GM10847 (cell line): ENCODE results near the gene LOXL1.

Experiments
- POLR2A ChIP-seq: IDR thresholded peaks from 2 replicates; pipeline ENCODE4 v1.6.1; 2011; ENCODE audit not compliant: insufficient read length; ENCODE audit errors: extremely low read depth

The LOXL1 gene

DNA sequence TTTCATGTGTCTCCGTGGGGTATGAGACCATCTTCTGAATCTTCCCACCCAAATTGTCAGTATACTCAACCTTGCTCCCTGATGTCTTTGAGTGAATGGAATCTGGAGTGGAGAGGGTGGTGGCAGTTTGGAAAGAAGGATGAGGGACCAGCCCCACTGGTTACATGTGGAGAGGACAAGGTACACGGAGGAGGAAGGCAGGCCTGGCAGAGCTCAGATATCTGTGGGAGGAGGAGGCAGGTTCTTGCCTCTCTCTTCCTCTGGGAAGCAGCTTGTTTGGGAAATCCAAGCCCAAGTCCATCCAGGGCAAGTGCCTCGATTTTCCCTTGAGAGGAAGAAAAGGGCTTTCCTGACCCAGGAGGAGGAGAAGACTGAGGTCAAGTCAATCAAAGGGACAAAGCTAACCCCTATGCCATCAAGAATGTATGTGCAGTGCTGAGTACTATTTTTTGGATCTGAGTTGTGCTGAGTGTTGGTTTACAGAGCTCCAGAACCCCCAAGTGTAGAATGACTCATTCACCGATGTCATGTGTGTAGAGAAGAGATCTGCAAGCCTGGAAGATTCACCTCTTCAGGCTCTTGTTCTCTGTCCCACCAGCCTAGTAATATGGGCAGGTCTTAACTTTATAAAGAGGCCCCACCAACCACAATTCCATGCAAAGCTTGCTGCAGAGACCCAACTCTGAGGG, 19.8 kb upstream of the LOXL1 start:
- TF ChIP-seq POLR2A, result no peak

DNA sequence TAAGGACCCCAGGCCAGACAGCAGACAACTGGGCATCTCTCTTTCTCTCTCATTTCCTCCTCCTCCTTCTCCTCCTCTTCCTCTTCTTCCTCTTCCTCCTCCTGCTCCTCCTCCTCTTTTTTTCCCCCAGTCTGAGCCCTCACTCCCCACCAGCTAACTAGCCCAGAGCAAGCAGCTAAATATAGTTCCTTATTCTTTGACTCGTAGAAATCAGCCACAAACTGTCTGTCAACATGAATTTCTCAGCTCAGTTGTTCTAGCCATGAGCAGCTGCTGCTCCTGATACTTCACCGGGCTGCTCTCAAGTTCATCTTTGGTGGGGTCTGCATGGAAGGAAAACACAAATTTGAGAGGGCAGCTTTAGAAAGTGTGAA, 19.2 kb upstream of the LOXL1 start:
- TF ChIP-seq POLR2A, result no peak

DNA sequence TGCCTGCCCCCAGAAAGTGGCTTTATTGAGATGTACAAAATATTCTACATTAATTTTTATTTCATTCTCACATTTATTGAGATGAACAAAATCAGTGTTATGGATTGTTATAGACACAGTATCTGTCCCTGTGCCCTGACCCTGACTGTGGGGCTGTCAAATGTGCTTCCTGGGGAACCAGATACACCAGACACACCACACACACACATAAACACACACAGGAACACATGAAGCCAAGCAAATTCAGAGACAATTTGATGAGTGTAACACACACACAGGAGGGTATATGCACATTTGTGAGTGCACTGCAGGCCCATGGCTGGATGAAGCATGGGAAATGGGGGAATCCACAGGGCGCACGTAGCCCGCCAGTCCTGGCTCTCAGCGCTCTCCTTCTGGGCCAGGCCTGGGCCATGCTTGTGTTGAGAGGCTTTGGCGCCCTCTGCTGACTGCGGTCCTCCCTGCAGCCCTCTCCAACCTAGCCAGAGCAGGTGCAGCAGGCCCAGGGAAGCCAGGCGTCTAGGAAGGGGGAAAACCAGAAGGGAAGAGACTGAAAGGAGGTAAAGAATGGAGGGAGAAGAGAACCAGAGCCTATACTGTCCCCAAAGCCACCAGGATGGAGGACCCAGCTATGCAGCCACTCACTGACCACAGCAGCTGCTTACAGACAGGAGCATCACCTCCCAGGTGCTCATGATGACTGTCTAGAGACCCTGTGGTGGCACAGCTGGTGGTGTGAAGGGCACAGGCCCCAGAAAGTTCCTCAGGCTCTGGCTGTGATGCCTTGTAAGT, 18.0 kb upstream of the LOXL1 start:
- no peak for TF ChIP-seq POLR2A

DNA sequence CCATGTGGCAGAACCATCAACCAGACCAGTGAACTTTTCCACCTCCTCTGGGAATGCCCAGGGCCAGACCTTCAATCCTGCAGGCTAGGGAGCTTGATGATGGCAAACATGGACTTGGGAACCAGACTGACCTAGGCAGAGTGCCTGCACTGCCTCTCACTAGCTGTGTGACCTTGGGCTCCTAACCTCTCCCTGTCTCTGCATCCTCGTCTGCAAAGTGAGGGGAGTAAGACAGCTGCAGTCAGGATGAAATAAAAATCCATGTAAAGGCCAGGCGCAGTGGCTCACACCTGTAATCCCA, 17.5 kb upstream of the LOXL1 start:
- no peak for TF ChIP-seq POLR2A

- TF ChIP-seq POLR2A, result no peak
These were observed 16.6 kb upstream of the LOXL1 start for GRCh38 chr15:73909651-73910050.

- TF ChIP-seq POLR2A, result no peak
These were observed 15.5 kb upstream of the LOXL1 start for GRCh38 chr15:73910522-73911303.

GRCh38 chr15:73912030-73912596, 14.1 kb upstream of the LOXL1 start:
- no peak for TF ChIP-seq POLR2A

DNA sequence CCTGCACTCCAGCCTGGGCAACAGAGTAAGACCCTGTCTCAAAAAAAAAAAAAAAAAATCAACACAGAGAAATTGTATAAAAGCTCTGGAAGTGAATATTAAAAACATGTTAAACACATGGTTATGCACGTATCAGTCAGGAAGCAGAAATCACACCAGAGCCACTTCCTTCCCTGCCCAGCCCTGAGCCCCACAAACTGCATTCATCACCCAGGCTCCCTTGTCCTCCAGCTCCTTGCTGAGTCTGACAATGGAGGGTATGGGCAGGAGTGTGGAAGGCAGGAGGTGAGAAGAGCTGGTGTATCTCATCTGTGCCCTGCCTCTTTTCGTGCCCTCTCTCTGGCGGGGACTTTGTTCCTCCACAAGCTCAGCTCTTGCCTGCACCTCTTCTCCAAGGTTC, 12.1 kb upstream of the LOXL1 start:
- TF ChIP-seq POLR2A, result no peak

DNA sequence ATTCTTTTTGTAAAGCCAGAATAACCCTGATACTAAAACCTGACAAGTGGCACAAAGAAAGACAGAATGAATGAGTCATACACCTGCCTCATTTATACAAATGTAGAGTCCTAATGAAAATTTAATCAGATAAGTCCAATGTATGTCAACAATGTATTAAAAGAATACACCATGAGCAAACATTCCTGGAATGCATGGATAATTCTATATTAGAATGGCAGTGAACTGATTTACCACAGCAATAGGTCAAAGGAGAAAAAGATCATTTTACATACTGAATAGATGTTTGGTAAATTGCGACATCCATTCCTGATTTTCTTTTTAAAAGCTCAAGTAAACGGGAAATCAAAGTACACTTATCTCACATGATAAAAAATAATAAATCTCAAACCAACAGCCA, 11.2 kb upstream of the LOXL1 start:
- TF ChIP-seq POLR2A, result no peak

GRCh38 chr15:73918784-73919183, 7.5 kb upstream of the LOXL1 start:
- TF ChIP-seq POLR2A, result no peak

DNA sequence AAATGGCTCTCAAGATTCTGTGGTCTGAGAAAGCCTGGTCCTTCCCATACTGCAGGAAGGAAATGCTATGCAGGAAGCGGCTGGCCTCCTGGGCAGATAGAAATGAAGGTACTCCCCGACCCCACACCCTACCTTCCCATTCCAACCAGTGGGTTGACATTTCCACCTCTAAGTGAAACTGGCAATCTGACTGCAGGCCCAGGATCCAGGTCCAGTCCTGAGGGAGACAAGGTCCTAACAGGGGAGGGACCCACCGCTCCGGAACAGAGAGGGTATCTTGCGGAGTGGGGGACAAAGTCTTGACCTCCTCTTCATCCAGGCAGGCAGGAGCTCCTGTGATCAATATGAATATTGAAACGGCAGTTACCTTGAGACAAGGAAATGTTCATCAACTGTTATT, 6.6 kb upstream of the LOXL1 start:
- TF ChIP-seq POLR2A, result no peak

- no peak for TF ChIP-seq POLR2A
These were observed 4.9 kb upstream of the LOXL1 start for GRCh38 chr15:73921254-73921925.

DNA sequence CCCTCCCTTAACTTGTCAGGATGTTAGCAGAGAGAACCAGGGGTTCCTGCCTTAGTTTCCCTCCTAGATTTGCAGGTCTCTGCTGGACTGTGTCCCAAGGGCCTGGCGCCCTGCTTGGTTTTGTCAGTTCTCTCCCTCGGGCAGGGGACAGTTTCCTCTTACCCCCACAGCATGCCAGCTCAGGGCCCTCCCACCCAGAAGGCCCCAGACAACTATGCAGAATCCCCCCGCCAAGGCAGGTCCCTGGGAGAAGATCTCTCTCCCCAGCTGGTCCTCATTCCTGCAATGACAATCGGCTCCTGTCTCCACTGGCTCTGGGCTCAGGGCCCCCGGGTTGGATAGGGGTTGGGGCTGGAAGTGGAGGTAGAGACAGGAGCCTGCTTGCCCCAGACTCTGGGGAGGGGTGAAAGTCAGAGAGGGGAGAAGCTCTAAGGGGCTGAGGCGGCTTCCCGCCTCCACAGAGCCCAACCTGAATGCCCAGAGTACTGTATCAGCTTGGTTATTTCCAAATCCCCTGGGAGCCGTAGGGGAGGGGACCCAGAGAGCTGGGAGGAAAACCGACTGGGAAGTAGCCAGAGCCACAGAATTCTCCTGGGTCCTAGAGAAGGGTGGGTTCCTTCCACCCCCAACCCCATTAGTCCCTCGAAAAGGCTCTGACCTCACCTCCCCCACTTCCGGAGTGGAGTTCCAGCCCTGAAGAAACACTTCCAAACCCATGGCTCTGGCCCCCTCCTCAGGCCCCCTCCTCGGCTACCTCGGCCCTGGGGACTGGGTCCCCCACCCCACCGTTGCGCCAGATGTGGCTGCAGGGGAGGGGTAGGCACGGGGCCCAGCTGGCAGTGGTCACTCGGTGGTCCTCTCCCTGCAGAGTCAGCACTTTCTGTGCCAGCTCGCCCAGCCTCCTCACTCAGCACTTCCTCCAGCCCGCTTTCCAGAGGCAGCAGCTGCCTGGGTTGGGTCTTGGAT, 3.8 kb upstream of the LOXL1 start:
- no peak for TF ChIP-seq POLR2A

GRCh38 chr15:73923156-73923487, 3.1 kb upstream of the LOXL1 start:
- TF ChIP-seq POLR2A, result no peak
